ENCODE measurements around the gene OLFML1.

DNA sequence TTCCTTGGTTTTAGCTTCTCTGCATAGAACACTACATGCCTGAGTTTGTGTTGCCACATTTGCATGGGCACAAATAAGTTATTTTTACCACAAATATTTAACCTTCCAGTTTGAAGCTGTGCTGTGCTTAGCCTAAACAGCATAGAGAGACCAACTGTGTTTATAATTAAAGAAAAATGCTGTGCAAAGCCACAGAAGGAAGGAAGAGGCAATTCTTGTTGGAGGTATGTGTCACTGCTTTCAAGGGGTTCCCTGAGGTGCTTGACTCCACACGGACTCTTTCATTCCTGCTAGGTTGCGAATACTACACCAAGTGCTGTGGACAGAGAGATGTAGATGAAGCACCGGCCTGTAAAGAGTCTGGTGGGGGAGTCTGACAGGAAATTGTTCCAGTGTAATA, 47.6 kb upstream of the OLFML1 start:
- TF ChIP-seq ELF4 (IDR thresholded peaks at IDR 0.05) (no peak), ARNT (IDR thresholded peaks at IDR 0.05) (no peak), FOXM1 (IDR thresholded peaks at IDR 0.05; ENCODE audit: borderline replicate concordance) (no peak), SUZ12 (IDR thresholded peaks at IDR 0.05) (no peak), FOXA1 (IDR thresholded peaks at IDR 0.05) (no peak), CTBP1 (IDR thresholded peaks at IDR 0.05; ENCODE audit: borderline replicate concordance) (no peak), SP1 (IDR thresholded peaks at IDR 0.05) (no peak), FOXK2 (IDR thresholded peaks at IDR 0.05) (no peak), TARDBP (IDR thresholded peaks at IDR 0.05) (no peak), BHLHE40 (IDR thresholded peaks at IDR 0.05; ENCODE audit: borderline replicate concordance) (no peak), NFRKB (IDR thresholded peaks at IDR 0.05) (no peak), LEF1 (IDR thresholded peaks at IDR 0.05; ENCODE audit: borderline replicate concordance) (no peak)
- TF ChIP-seq, protein P1, sequence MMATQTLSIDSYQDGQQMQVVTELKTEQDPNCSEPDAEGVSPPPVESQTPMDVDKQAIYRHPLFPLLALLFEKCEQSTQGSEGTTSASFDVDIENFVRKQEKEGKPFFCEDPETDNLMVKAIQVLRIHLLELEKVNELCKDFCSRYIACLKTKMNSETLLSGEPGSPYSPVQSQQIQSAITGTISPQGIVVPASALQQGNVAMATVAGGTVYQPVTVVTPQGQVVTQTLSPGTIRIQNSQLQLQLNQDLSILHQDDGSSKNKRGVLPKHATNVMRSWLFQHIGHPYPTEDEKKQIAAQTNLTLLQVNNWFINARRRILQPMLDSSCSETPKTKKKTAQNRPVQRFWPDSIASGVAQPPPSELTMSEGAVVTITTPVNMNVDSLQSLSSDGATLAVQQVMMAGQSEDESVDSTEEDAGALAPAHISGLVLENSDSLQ (IDR thresholded peaks at IDR 0.05): no peak
